ENCODE results near the gene FOXO3. TPM values are rescaled to one million over a fixed set of nuclear protein-coding genes. Genes with fewer than 3 reads are reported as not detected.

FOXO3 gene
- total RNA-seq, 1 donor from 2014 or later: 37.3 TPM

- Histone ChIP-seq H4K20me1 (ENCODE audit: insufficient read depth, low read length) (peaks cover 64% of the 10 kb centered on the region), H3K9me3 (ENCODE audit: insufficient read depth, low read depth, low read length) (no peaks in the 10 kb centered on the region), H3K4me3 (ENCODE audit: insufficient read depth, low read depth, low read length) (no peak overlapping the region), H3K9ac (ENCODE audit: low read length) (no peak overlapping the region), H3K79me2 (ENCODE audit: insufficient read depth, low read length) (peaks cover 87% of the 10 kb centered on the region), H3K4me2 (ENCODE audit: low read length) (no peak overlapping the region), H3K27me3 (ENCODE audit: insufficient read depth, low read length) (no peaks in the 10 kb centered on the region), H3K27ac (ENCODE audit: low read depth, low read length) (no peak overlapping the region), H2AFZ (ENCODE audit: low read depth, low read length) (no peak overlapping the region), H3K4me1 (ENCODE audit: insufficient read depth, low read length) (peaks cover 7% of the 10 kb centered on the region), H3K36me3 (ENCODE audit: insufficient read depth, low read length) (no peaks in the 10 kb centered on the region)
- Mint-ChIP-seq H3K27me3 (ENCODE audit: low read depth, unreplicated experiment) (no peaks in the 10 kb centered on the region), H3K4me3 (ENCODE audit: unreplicated experiment) (no peak overlapping the region), H3K9me3 (ENCODE audit: unreplicated experiment) (no peaks in the 10 kb centered on the region), H3K27ac (ENCODE audit: unreplicated experiment) (no peak overlapping the region), H3K4me1 (ENCODE audit: low read depth, unreplicated experiment) (peaks cover 19% of the 10 kb centered on the region), H3K36me3 (ENCODE audit: low read depth, unreplicated experiment) (no peaks in the 10 kb centered on the region)
- FAIRE-seq: no peak
- TF ChIP-seq CTCF (IDR thresholded peaks at IDR 0.05; ENCODE audit: insufficient read depth, low read depth, low read length): no peak
- no peak for TF ChIP-seq EZH2 (IDR thresholded peaks at IDR 0.05; ENCODE audit: insufficient read depth, low read length)
- no peak for DNase-seq (ENCODE audit: low read depth)
Measured at GRCh38 chr6:108604156-108604555, 43.4 kb downstream of the FOXO3 start.

- H2AFZ ChIP-seq (ENCODE audit: low read depth, low read length): no peak overlapping the region
- Mint-ChIP-seq H3K4me3 (ENCODE audit: unreplicated experiment) (no peak overlapping the region), H3K9me3 (ENCODE audit: unreplicated experiment) (no peaks in the 10 kb centered on the region), H3K27me3 (ENCODE audit: low read depth, unreplicated experiment) (no peaks in the 10 kb centered on the region), H3K4me1 (ENCODE audit: low read depth, unreplicated experiment) (peaks cover 37% of the 10 kb centered on the region), H3K27ac (ENCODE audit: unreplicated experiment) (no peak overlapping the region), H3K36me3 (ENCODE audit: low read depth, unreplicated experiment) (no peaks in the 10 kb centered on the region)
- H3K27me3 ChIP-seq (ENCODE audit: insufficient read depth, low read length): no peaks in the 10 kb centered on the region
- H3K27ac ChIP-seq (ENCODE audit: low read depth, low read length): no peak overlapping the region
- TF ChIP-seq EZH2 (IDR thresholded peaks at IDR 0.05; ENCODE audit: insufficient read depth, low read length) (no peak), CTCF (IDR thresholded peaks at IDR 0.05; ENCODE audit: insufficient read depth, low read depth, low read length) (no peak)
- DNase-seq (ENCODE audit: low read depth): no peak
- peak overlapping the region; percentile 3 for H3K4me2 ChIP-seq (ENCODE audit: low read length)
- peaks cover 75% of the 10 kb centered on the region for H4K20me1 ChIP-seq (ENCODE audit: insufficient read depth, low read length)
- no peak overlapping the region for H3K9ac ChIP-seq (ENCODE audit: low read length)
- peaks cover 12% of the 10 kb centered on the region for H3K4me1 ChIP-seq (ENCODE audit: insufficient read depth, low read length)
- H3K36me3 ChIP-seq (ENCODE audit: insufficient read depth, low read length): no peaks in the 10 kb centered on the region
- H3K9me3 ChIP-seq (ENCODE audit: insufficient read depth, low read depth, low read length): no peaks in the 10 kb centered on the region
- no peak for FAIRE-seq
- H3K4me3 ChIP-seq (ENCODE audit: insufficient read depth, low read depth, low read length): no peak overlapping the region
- H3K79me2 ChIP-seq (ENCODE audit: insufficient read depth, low read length): peaks cover 94% of the 10 kb centered on the region
Measured at GRCh38 chr6:108606250-108606690, 45.6 kb downstream of the FOXO3 start.

- no peaks in the 10 kb centered on the region for H3K27me3 Mint-ChIP-seq (ENCODE audit: low read depth, unreplicated experiment)
Measured at GRCh38 chr6:108608453-108609275, 47.9 kb downstream of the FOXO3 start.

More at GRCh38 chr6:108608453-108609275, 47.9 kb downstream of the FOXO3 start:
- Mint-ChIP-seq H3K9me3 (ENCODE audit: unreplicated experiment) (peaks cover 2% of the 10 kb centered on the region), H3K4me3 (ENCODE audit: unreplicated experiment) (no peak overlapping the region), H3K4me1 (ENCODE audit: low read depth, unreplicated experiment) (peaks cover 40% of the 10 kb centered on the region), H3K36me3 (ENCODE audit: low read depth, unreplicated experiment) (peaks cover 2% of the 10 kb centered on the region), H3K27ac (ENCODE audit: unreplicated experiment) (peak overlapping the region; percentile 10)
- Histone ChIP-seq H4K20me1 (ENCODE audit: insufficient read depth, low read length) (peaks cover 71% of the 10 kb centered on the region), H3K4me3 (ENCODE audit: insufficient read depth, low read depth, low read length) (no peak overlapping the region), H3K9ac (ENCODE audit: low read length) (no peak overlapping the region), H3K27me3 (ENCODE audit: insufficient read depth, low read length) (no peaks in the 10 kb centered on the region), H3K4me2 (ENCODE audit: low read length) (peak overlapping the region; percentile 41), H3K36me3 (ENCODE audit: insufficient read depth, low read length) (no peaks in the 10 kb centered on the region), H3K9me3 (ENCODE audit: insufficient read depth, low read depth, low read length) (no peaks in the 10 kb centered on the region), H3K4me1 (ENCODE audit: insufficient read depth, low read length) (peaks cover 12% of the 10 kb centered on the region), H3K79me2 (ENCODE audit: insufficient read depth, low read length) (peaks cover 92% of the 10 kb centered on the region), H3K27ac (ENCODE audit: low read depth, low read length) (peak overlapping the region; percentile 14), H2AFZ (ENCODE audit: low read depth, low read length) (no peak overlapping the region)
- FAIRE-seq (no peak), DNase-seq (ENCODE audit: low read depth) (no peak)
- TF ChIP-seq EZH2 (IDR thresholded peaks at IDR 0.05; ENCODE audit: insufficient read depth, low read length) (no peak), CTCF (IDR thresholded peaks at IDR 0.05; ENCODE audit: insufficient read depth, low read depth, low read length) (no peak)
